GM12874 (cell line): Measurements from ENCODE around the gene MYOM1.

ENCODE experiments used
- TF ChIP-seq, protein P1 (sequence below): IDR thresholded peaks from 2 replicates; pipeline ENCODE4 v1.5.1; 2011; ENCODE audit warnings: low read depth, mild to moderate bottlenecking, control low read depth, low read length, moderate library complexity; ENCODE audit not compliant: insufficient read depth

MYOM1 gene

DNA sequence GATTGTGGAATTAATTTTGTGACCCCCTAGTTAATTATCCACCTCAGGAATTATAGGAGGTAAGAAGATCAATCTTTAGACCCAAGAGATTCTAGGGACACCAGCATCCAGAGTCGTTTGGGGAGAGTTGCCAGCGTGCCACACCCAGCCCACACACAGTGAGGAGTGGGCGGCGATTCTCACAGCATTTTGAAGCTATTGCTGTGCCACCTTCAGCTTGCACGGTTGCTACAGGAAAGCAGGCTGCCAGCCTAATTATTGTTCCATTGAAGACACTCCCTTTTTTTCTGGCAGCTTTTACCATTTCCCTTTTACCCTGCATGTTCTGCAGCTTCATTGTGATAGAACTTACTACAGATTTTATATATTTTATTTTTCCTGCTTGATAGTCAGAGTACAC, 14.7 kb upstream of the MYOM1 start:
- TF ChIP-seq, protein P1, sequence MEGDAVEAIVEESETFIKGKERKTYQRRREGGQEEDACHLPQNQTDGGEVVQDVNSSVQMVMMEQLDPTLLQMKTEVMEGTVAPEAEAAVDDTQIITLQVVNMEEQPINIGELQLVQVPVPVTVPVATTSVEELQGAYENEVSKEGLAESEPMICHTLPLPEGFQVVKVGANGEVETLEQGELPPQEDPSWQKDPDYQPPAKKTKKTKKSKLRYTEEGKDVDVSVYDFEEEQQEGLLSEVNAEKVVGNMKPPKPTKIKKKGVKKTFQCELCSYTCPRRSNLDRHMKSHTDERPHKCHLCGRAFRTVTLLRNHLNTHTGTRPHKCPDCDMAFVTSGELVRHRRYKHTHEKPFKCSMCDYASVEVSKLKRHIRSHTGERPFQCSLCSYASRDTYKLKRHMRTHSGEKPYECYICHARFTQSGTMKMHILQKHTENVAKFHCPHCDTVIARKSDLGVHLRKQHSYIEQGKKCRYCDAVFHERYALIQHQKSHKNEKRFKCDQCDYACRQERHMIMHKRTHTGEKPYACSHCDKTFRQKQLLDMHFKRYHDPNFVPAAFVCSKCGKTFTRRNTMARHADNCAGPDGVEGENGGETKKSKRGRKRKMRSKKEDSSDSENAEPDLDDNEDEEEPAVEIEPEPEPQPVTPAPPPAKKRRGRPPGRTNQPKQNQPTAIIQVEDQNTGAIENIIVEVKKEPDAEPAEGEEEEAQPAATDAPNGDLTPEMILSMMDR, result no peak

DNA sequence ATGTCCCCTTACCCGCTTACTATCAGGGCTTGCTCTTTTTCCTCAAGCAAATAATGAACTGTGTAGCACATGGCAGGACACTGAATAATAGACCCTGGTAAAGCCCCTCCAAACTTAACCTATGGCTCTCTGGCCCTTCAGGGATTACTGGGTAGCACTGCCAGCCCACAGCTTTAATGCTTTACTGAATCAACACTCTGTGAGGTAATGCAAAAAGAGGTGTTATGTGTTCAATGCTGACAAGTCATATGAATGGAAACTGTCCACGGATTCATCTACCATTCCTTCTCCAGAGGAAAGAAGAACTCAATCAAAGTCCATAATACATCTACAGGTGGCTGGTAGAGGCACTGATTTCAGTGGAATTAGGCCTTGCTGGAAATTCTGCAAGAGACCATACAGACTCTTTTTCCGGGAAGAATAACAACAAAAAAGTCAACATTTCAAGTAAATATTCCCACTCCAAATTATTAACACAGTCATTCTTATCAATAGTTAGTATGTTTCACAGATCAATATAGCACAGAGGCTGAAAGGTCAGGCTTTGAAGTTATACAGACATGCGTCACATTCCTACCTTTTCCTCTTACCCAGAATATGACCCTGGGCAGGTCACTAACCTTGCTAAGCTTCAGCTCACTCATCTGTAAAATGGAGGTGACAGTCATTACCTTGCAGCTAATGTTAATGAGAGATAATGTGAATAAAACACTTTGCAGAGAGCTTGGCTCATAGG, 13.8 kb upstream of the MYOM1 start:
- TF ChIP-seq, protein P1, result no peak

DNA sequence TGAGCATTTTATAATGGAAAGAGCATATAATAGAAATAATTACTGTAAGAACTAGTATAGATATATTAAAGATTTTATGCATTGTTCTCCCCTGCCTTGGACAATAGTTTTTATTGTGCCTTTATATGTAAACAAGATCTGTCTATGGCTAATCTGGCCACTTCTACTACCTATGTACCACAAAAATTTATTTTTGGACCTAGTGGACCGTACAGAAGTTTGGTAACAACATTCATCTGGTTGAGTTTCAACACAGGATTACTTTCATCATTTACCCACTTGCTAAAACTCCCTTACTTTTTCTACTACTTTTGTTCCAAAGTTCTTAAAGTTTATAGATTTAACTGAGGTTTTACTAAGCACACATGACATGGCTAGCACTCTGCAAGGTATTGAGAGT, 13.2 kb upstream of the MYOM1 start:
- TF ChIP-seq, protein P1, result no peak

GRCh38 chr18:3230401-3231334, 10.9 kb upstream of the MYOM1 start:
- TF ChIP-seq, protein P1, result no peak

GRCh38 chr18:3226048-3226447, 6.3 kb upstream of the MYOM1 start:
- TF ChIP-seq, protein P1, result no peak

DNA sequence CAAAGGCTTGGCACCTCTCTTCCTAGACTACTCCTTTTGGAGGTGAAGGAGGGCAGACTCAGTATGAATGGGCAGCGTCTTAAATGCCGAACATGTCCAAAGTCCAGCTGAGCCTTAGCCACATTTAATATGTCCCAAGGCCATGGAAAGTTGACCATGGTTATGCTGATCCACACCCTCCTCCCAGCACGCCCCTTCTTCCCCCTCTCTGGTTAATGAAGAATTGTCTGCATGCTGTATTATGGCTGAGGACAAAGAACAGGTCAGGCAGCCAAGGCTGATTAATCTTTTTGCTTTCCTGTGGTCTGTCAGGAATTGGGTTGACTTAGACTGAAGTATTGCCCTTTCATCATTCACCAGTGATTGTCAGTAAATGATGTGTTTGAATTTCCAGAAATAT, 5.8 kb upstream of the MYOM1 start:
- TF ChIP-seq, protein P1, result no peak

DNA sequence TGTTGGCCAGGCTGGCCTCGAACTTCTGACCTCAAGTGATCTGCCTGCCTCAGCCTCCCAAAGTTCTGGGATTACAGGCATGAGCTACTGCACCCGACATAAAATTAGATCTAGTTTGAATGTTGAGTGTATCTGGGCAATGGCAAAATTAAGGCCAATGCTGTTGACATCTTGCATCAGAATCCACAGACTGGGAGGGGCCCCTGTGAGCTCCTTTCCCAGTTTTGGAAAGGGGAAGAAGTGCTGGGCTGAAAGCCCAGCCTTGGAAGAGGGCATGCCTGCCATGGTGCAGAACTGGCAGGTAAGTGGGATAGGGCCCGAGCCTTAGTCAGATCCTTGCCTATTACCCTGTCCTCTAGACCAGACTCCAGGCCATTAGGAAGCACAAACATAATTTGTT, 4.5 kb upstream of the MYOM1 start:
- TF ChIP-seq, protein P1, result no peak
